GM21717 (cell line): ENCODE measurements around the gene RPTOR.

Experiments used
- ATAC-seq: cut with Tn5 transposase; IDR thresholded peaks from one replicate; pipeline ENCODE4 v1.9.1; 2021; ENCODE audit warnings: mild to moderate bottlenecking, moderate library complexity; ENCODE audit not compliant: unreplicated experiment

The RPTOR gene

GRCh38 chr17:80965606-80966005 lies 421.0 kb downstream of the RPTOR start:
- ATAC-seq = no peak

DNA sequence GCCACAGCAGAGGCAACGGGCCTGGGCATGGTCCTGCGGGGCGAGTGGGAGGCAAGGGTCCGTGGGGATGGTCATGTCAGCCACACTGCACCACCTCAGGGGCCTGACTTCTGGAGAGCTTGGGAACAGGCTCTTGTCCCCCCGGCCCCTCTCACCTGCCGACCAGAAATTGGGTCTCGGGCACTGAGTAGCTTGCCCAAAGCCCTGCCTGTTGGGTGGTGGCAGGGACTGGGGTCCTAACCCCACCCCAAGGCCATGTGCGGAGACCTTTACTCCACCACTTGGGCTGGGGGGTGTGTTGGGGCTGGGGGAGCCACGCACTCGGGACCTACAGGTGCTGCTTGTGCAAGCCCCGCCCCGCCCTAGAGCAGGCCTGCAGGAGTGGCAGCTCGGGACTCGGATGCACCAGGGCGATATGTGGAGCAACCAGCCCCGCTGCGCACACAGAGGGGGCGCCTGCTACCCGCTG lies 422.8 kb downstream of the RPTOR start:
- ATAC-seq = no peak

- ATAC-seq = no peak
These were observed 424.0 kb downstream of the RPTOR start for GRCh38 chr17:80968602-80969029.

DNA sequence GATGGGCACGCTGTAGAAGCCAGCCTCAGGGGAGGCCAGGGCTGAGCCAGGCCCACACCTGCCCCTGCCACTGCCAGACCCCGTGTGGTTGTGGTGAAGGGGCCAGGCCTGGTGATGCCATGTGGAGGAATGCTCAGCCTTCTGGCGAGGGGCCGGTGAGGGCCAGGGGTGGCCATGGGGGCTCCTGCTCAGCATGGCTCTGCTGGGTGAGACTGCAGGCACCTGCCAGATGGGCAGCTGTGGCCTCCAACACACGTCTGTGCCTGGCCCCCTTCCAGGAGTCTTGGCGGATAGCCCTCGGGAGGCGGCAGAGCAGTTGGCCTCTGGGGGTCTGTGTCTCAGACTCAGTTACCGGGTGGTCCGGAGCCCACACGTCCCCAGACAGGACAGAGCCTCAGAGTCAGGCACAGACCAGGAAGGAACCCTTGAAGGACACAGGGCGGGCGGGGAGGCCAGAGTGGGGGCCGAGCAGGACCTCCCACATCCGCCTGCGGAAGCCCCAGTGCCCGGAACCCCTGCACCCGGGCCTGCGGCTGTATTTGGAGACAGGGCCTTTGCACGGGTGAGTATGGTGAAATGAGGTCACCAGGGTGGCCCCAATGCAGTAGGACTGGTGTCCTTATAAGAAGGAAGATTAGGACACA lies 424.5 kb downstream of the RPTOR start:
- no peak for ATAC-seq

- ATAC-seq = no peak
These were observed 425.0 kb downstream of the RPTOR start for GRCh38 chr17:80969674-80970043.

DNA sequence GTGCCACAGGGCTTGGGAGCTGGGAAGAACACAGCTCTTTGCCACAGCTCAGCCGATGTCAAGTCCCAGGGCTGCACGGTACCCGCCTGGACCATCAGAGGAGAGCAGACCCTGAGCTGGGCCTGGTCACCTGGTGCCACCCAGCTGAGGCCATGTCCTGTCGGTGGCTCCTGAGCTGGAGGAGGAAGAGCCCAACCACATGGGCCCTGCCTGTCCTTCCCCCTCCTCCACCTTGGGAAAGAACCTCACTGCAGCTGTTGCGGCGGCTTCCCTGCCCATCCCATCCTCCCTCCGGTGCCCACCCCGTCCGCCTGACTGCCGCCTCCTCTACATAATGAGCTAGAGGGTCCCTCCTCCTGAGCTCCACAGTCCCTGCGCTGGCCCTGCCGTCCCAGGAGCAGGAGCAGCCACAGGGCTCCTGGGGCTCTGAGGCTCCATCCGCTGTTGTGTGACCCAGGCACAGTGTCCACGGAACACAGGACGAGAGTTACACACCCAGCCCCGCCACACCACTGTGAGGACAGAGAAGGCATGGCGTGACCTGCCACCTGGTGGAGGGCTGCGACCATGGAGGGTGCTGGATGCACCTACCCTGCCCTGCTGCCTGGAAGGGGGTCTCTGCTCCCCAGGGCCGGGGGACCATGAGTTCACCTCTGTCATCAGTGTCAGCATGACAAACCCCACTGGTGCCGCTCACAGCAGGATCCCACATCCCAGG lies 425.6 kb downstream of the RPTOR start:
- ATAC-seq = no peak

- ATAC-seq = no peak
These were observed 426.4 kb downstream of the RPTOR start for GRCh38 chr17:80970762-80971703.

GRCh38 chr17:80971704-80972304 lies 427.2 kb downstream of the RPTOR start:
- ATAC-seq = no peak

DNA sequence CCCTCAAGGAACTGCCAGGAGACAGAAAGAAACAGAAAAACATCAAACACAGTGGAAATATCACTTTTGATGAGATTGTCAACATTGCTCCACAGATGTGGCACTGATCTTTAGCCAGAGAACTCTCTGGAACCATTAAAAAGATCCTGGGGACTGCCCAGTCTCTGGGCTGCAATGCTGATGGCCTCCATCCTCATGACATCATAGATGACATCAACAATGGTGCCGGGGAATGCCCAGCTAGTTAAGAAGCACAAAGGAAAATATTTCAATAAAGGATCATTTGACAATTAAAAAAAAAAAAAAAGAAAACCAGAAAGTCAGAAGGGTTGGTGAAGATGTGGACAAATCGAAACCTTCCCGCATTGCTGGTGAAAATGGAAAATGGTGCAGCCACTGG lies 432.1 kb downstream of the RPTOR start:
- no peak for ATAC-seq

DNA sequence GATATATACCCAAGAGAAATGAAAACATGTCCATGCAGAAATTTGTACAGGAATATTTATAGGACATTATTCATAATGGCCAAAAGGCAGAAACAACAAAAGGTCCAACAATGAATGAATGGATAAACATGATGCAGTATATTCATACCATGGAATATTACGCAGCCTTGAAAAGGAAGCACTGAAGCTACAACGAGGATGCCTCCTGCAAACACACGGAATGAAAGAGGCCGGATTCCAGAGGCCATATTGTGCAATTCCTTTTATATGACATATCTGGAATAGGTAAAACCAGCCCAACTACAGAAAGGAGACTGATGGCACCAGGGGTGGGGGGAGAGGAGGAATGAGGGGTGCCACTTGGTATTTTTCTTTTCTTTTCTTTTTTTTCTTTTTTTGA lies 432.5 kb downstream of the RPTOR start:
- no peak for ATAC-seq

DNA sequence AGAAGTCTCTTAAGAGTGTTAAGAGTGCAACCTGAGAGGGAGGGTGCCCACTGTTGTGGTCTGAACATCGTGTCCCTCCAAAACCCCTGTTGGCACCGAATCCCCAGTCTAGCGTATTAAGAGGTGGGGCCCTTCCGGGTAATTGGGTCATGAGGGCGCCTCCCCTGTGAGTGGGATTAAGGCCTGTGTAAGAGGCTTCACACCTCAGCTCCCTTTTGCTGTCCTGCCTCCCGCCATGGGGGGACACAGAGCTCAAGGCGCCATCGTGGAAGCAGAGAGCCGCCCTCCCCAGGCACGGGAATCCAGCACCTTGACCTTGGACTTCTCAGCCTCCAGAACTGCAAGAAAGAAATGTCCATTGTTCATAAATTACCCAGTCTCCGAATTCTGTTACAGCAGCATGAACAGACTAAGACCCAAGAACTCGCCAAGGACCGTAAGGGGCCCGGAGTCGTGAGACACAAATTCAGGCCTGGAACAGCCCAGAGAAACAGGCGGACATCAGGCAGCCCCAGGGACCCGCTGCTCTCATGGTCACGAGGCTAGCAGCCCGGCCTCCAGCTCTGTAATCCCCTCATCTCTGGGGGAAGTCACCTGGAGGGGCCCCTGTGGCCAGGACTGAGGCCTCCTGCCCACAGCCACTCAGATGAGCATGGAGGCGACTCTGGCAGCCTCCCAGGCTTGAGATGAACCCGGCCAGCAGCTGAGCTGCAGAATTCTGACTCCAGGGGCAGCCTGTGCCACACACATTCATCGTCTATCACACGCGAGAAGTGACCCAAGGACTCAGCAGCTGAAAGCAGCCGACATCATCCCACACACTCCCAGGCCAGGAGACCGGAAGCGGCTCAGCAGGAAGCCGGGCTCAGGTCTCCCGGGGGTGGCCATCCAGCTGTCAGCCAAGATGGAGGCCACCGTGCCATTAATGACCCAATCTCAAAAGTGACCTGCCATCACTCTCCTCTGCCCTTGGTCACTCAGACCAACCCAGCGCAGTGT lies 434.2 kb downstream of the RPTOR start:
- ATAC-seq = no peak

DNA sequence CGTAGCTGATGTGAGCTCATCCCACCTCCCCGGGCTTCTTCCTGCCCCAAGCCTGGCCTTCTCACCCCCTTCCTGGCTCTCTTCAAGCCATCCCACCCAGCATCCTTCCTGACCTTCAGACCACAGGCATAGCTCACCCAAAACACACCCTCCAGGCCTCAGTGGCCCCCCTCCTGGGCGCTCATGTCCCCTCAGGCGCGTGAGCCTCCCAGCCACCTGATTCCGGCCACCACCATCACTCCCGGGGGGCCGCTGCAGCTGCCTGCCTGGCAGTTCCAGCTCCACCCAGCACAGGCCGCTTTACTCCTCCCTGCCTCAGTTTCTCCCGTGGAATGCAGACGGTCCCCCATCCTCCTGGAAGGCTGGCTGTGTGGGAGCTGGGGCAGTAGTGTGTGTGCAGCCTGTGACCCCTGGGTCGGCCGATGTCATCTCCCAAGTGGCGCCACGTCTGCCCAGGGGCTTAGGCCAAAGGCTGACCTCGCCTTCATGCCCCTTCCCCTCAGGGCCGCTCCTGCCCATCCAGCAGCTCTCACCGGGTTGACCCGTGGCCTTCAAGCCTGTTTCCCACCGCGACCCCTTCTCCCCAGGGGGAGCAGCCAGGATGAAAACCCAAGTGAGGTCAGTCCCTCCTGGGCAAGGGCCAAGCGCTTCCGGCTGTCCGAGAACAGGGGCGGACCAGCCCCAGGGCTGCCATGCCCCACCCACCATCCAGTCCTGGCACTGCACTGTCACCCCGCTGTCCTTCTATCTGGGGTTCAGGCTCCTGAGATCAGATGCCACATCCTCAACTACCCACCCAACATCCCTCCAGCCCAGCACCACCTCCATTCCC lies 435.1 kb downstream of the RPTOR start:
- ATAC-seq = no peak

DNA sequence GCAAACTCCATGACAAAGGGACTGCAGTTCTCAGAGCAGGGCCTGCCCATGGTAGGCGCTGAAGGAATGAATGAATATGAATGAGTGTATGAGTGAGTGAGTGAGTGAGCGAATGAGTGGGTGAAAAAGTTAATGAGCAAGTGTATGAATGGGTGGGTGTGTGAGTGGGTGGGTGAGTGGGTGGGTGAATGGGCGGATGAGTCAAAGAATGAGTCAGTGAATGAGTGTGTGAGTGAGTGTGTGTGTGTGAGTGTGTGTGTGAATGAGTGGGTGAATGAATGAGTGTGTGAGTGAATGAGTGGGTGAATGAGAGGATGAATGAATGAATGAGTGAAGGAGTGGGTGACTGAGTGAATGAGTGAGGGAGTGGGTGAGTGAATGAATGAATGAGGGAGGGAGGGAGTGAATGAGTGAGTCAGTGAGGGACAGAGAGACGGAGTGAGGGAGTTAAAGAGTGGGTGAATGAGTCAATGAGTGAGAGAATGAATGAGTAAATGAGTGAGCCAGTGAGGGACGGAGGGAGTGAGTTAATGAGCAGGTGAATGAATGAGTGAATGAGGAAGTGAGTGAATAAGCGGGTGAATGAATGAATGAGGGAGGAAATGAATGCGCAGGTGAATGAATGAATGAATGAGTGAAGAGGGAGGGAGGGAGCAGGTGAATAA lies 435.9 kb downstream of the RPTOR start:
- no peak for ATAC-seq

- ATAC-seq = no peak
These were observed 436.6 kb downstream of the RPTOR start for GRCh38 chr17:80981062-80981902.

DNA sequence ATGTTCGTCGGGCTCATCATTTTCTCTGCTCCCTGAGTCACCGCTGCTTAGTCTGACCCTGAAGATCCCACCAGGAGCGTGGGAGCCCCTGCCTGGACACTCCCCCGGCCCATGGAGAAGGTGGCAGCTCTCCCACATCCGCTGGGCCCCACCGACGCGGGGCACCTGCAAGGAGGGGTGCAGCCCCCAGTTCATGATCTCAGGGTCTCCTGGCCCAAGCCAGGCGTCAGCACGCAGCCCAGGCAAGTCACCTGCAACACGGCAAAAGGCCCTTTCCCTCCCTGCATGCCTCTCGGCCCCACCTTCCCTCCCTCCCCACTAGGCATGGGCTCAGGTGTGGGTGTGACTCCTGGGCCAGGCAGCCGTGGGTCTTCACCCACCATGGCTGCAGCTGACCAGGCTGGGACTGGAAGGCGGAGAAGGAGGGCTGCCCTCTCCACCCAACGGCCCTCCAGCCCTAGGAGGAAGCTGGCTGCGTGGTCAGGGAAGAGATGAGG lies 437.3 kb downstream of the RPTOR start:
- no peak for ATAC-seq

GRCh38 chr17:80982426-80982974 lies 437.9 kb downstream of the RPTOR start:
- no peak for ATAC-seq

- no peak for ATAC-seq
These were observed 438.9 kb downstream of the RPTOR start for GRCh38 chr17:80983545-80983944.
